ENCODE measurements around the gene MOV10. TPM values are rescaled to one million over a fixed set of nuclear protein-coding genes. Genes with fewer than 3 reads are reported as not detected.
A peak's percentile ranks its signal among the peaks of the same experiment; 100 is the strongest.

The MOV10 gene
- total and polyA plus RNA-seq, 2 of the 13 experiments (the other 11 are each of a cell fraction or from before 2014, with no cell fraction given) = 56.4 to 58.2 TPM

DNA sequence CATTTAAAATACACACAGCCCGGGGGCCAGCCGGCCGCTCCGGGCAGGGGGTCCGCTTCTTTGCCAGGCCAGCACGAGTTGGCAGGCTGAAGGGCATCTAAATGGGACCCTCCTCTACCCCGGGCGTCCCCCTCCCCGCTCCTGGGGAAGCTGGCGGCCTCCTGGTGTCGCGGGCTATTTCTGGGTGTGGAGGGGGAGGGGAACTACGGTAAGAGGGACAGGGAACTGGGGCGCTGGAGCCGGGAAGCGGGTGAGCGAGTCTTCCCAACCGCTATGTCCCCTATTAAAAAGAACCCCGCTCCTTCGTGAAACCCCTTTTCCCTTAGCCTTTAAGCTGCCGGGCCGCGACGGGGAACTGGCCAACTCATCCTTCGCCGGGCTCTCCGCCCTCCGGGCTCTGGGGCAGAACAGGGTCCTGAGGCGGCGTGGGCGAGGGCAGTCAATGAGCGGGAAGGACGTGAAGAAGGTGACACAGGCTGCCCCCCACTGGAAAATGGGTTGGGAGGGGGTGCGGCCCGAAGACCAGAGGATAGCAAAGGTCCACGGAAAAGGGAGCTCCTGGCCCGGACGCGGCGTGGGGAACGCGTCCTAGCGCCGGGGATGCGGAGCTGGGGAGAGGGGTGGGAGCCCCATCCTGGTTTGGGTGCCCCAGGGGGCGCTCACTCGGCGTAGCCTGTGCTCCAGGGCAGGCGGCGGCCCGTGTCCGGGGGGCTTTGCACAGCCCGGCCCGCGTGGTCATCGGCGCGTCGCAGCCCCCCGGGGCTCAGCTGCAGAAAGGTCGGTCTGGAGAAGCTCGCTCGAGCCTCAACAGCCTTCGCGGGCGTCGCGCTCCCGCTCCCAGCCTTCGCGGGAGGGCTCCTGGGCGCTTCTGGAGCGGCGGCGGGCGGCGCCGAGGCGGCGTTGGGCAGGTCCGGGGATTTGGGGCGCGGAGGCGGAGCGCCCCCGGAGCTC is 40.1 kb downstream of the MOV10 start:
- intact Hi-C loops (cut with micrococcal nuclease; ENCODE audit: unreplicated experiment) (loop anchor here (2.0 to 5.0 kb wide), 3 partner anchors 243 to 358 kb away; partner anchors contain the start of genes LRIG2 and SLC16A1), in situ Hi-C loops (cut with HindIII; ENCODE audit: extremely low pct_ligation_motif_present, low pct_unique_long_range_greater_than_20kb) (loop anchor here (5.0 to 25.0 kb wide), 2 partner anchors 93 to 323 kb away; no protein-coding TSS in a partner anchor)
- no TSS peak for BruUV-seq (replicated peaks)
- H3K4me1 ChIP-seq (ENCODE audit: insufficient read depth, low read length) = peaks cover 30% of the 10 kb centered on the region
- ChIA-PET POLR2A (interaction anchor here (0.5 to 1.9 kb wide), 12 partner anchors 10 to 359 kb away, joined by 3 to 15 read pairs (median 4); partner anchors contain the start of genes CAPZA1, MOV10, SLC16A1 and ST7L), CTCF (ENCODE audit: low intra/inter-chr PET ratio, low total read pairs) (no interaction called here)
- no peak for DNase-seq (ENCODE audit: low spot score)
- no peaks in the 10 kb centered on the region for H3K9me3 ChIP-seq (ENCODE audit: low read length)
- no peaks in the 10 kb centered on the region for H3K36me3 ChIP-seq (replicated peaks in 1 of 2; ENCODE audit: control insufficient read depth in 1 of 2, insufficient read depth in 2 of 2, low read length in 2 of 2)
- no peak overlapping the region for H3K27ac ChIP-seq (ENCODE audit: extremely low read length, insufficient read depth, low read length)
- H3K9ac ChIP-seq (ENCODE audit: insufficient read depth, low read depth, low read length) = no peak overlapping the region
- peaks cover 5% of the 10 kb centered on the region; the same call in 1 of the 2 replicates for H4K20me1 ChIP-seq (ENCODE audit: insufficient read depth, low read length)
- WGBS (ENCODE audit: low lambda C conversion rate) = 0% methylated on average over 18 of the region's 86 CpGs
- no peaks in the 10 kb centered on the region for H3K79me2 ChIP-seq (ENCODE audit: insufficient read depth, low read length)
- FAIRE-seq = no peak
- peak overlapping the region; percentile 81 for H3K4me2 ChIP-seq (ENCODE audit: low read depth, low read length)
- peak; percentile 2 for ATAC-seq
- peaks cover 11 to 60% of the 10 kb centered on the region in 2 experiments for H3K27me3 ChIP-seq (ENCODE audit: control insufficient read depth in 1 of 2, insufficient read depth in 2 of 2, low read length in 2 of 2)
- H2AFZ ChIP-seq (ENCODE audit: low read length) = no peak overlapping the region
- H3K4me3 ChIP-seq (replicated peaks in 1 of 3; ENCODE audit: insufficient read depth in 1 of 3, low read depth in 2 of 3, low read length in 3 of 3) = peak overlapping the region; percentile 52 to 75 (median 54)
- TF ChIP-seq ZNF605 (CRISPR knock-in tag; IDR thresholded peaks at IDR 0.05) (no peak), GABPB1 (CRISPR knock-in tag; IDR thresholded peaks at IDR 0.05) (peak; percentile 28; the same call in 1 of the 2 replicates), SRY (CRISPR knock-in tag; IDR thresholded peaks at IDR 0.05) (no peak), ZNF777 (CRISPR knock-in tag; IDR thresholded peaks at IDR 0.05) (peak; percentile 41; the same call in 1 of the 2 replicates), PCBP1 (IDR thresholded peaks at IDR 0.05; ENCODE audit: borderline replicate concordance, low read depth, low read length) (0 out of 2 replicates have a peak, but pooled peaks have one; percentile 24), NAIF1 (CRISPR knock-in tag; IDR thresholded peaks at IDR 0.05; ENCODE audit: borderline replicate concordance) (no peak), ZNF343 (CRISPR knock-in tag; IDR thresholded peaks at IDR 0.05) (0 out of 2 replicates have a peak, but pooled peaks have one; percentile 14), ZBTB20 (CRISPR knock-in tag; IDR thresholded peaks at IDR 0.05; ENCODE audit: borderline replicate concordance, low read depth) (no peak), ZNF792 (CRISPR knock-in tag; IDR thresholded peaks at IDR 0.05) (no peak), ZFP82 (CRISPR knock-in tag; IDR thresholded peaks at IDR 0.05; ENCODE audit: borderline replicate concordance) (peak; percentile 24; the same call in 1 of the 2 replicates), TP53 (CRISPR knock-in tag; conservative IDR thresholded peaks at IDR 0.05) (no peak)
- TF ChIP-seq, protein P1, sequence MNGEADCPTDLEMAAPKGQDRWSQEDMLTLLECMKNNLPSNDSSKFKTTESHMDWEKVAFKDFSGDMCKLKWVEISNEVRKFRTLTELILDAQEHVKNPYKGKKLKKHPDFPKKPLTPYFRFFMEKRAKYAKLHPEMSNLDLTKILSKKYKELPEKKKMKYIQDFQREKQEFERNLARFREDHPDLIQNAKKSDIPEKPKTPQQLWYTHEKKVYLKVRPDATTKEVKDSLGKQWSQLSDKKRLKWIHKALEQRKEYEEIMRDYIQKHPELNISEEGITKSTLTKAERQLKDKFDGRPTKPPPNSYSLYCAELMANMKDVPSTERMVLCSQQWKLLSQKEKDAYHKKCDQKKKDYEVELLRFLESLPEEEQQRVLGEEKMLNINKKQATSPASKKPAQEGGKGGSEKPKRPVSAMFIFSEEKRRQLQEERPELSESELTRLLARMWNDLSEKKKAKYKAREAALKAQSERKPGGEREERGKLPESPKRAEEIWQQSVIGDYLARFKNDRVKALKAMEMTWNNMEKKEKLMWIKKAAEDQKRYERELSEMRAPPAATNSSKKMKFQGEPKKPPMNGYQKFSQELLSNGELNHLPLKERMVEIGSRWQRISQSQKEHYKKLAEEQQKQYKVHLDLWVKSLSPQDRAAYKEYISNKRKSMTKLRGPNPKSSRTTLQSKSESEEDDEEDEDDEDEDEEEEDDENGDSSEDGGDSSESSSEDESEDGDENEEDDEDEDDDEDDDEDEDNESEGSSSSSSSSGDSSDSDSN (CRISPR knock-in tag; IDR thresholded peaks at IDR 0.05) = peak; percentile 33; the same call in 1 of the 2 replicates
- TF ChIP-seq, protein P2, sequence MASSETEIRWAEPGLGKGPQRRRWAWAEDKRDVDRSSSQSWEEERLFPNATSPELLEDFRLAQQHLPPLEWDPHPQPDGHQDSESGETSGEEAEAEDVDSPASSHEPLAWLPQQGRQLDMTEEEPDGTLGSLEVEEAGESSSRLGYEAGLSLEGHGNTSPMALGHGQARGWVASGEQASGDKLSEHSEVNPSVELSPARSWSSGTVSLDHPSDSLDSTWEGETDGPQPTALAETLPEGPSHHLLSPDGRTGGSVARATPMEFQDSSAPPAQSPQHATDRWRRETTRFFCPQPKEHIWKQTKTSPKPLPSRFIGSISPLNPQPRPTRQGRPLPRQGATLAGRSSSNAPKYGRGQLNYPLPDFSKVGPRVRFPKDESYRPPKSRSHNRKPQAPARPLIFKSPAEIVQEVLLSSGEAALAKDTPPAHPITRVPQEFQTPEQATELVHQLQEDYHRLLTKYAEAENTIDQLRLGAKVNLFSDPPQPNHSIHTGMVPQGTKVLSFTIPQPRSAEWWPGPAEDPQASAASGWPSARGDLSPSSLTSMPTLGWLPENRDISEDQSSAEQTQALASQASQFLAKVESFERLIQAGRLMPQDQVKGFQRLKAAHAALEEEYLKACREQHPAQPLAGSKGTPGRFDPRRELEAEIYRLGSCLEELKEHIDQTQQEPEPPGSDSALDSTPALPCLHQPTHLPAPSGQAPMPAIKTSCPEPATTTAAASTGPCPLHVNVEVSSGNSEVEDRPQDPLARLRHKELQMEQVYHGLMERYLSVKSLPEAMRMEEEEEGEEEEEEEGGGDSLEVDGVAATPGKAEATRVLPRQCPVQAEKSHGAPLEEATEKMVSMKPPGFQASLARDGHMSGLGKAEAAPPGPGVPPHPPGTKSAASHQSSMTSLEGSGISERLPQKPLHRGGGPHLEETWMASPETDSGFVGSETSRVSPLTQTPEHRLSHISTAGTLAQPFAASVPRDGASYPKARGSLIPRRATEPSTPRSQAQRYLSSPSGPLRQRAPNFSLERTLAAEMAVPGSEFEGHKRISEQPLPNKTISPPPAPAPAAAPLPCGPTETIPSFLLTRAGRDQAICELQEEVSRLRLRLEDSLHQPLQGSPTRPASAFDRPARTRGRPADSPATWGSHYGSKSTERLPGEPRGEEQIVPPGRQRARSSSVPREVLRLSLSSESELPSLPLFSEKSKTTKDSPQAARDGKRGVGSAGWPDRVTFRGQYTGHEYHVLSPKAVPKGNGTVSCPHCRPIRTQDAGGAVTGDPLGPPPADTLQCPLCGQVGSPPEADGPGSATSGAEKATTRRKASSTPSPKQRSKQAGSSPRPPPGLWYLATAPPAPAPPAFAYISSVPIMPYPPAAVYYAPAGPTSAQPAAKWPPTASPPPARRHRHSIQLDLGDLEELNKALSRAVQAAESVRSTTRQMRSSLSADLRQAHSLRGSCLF (CRISPR knock-in tag; IDR thresholded peaks at IDR 0.05; ENCODE audit: borderline replicate concordance) = no peak
- TF ChIP-seq, protein P3, sequence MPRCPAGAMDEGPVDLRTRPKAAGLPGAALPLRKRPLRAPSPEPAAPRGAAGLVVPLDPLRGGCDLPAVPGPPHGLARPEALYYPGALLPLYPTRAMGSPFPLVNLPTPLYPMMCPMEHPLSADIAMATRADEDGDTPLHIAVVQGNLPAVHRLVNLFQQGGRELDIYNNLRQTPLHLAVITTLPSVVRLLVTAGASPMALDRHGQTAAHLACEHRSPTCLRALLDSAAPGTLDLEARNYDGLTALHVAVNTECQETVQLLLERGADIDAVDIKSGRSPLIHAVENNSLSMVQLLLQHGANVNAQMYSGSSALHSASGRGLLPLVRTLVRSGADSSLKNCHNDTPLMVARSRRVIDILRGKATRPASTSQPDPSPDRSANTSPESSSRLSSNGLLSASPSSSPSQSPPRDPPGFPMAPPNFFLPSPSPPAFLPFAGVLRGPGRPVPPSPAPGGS (CRISPR knock-in tag; IDR thresholded peaks at IDR 0.05) = 0 out of 2 replicates have a peak, but pooled peaks have one; percentile 1
